OCI-LY1 (cell line): ENCODE measurements around the gene PTGDR2.

Source experiments
- H2AFZ ChIP-seq: fragments of 200-600 bp; sonication (generic), shearing (Covaris generic); 2 replicates; pipeline ENCODE4 v1.6.0; 2014; ENCODE audit warnings: antibody characterized with exemption, mild to moderate bottlenecking, low read length
- H3F3A ChIP-seq: fragments of 200-600 bp; sonication (generic), shearing (Covaris generic); 2 replicates; pipeline ENCODE4 v1.6.0; 2014; ENCODE audit warnings: mild to moderate bottlenecking, antibody characterized with exemption, low read length, moderate library complexity; ENCODE audit not compliant: insufficient read depth
- H3K27ac ChIP-seq: fragments of 200-600 bp; sonication (generic); 2 replicates; pipeline ENCODE4 v1.5.1; 2014; ENCODE audit warnings: low read length, mixed run types, mild to moderate bottlenecking, low read depth; ENCODE audit not compliant: poor library complexity, severe bottlenecking
- H3K27me3 ChIP-seq: fragments of 200-600 bp; sonication (generic); 2 replicates; pipeline ENCODE4 v1.6.0; 2014; ENCODE audit warnings: antibody characterized with exemption, mild to moderate bottlenecking, low read length, moderate library complexity; ENCODE audit not compliant: insufficient read depth
- H3K36me3 ChIP-seq: fragments of 200-600 bp; sonication (generic); 2 replicates; pipeline ENCODE4 v1.6.1; 2014; ENCODE audit warnings: mild to moderate bottlenecking, antibody characterized with exemption, low read length, moderate library complexity, mixed read lengths; ENCODE audit not compliant: insufficient read depth
- H3K4me1 ChIP-seq: fragments of 200-600 bp; sonication (generic); 2 replicates; pipeline ENCODE4 v1.5.1; 2014; ENCODE audit warnings: mild to moderate bottlenecking, low read length, moderate library complexity; ENCODE audit not compliant: insufficient read depth, severe bottlenecking
- H3K4me2 ChIP-seq: fragments of 200-600 bp; sonication (generic), shearing (Covaris generic); 2 replicates; pipeline ENCODE4 v1.6.1; 2014; ENCODE audit warnings: low read length
- H3K4me3 ChIP-seq: fragments of 200-600 bp; sonication (generic); 2 replicates; pipeline ENCODE4 v1.5.1; 2014; ENCODE audit warnings: low read length, low read depth, mild to moderate bottlenecking, mixed read lengths; ENCODE audit not compliant: poor library complexity, severe bottlenecking
- H3K79me2 ChIP-seq: fragments of 200-600 bp; shearing (Covaris generic); 2 replicates; pipeline ENCODE4 v1.6.1; 2016; ENCODE audit warnings: mixed run types, low read length, mixed read lengths; ENCODE audit not compliant: insufficient read depth
- H3K9ac ChIP-seq: fragments of 200-600 bp; sonication (generic), shearing (Covaris generic); 2 replicates; pipeline ENCODE4 v1.6.1; 2014; ENCODE audit warnings: mild to moderate bottlenecking, low read length, mixed read lengths
- H3K9me2 ChIP-seq: fragments of 200-600 bp; sonication (generic), shearing (Covaris generic); 2 replicates; pipeline ENCODE4 v1.6.1; 2014; ENCODE audit warnings: low read depth, mild to moderate bottlenecking, low read length, mixed read lengths
- H3K9me3 ChIP-seq: fragments of 200-600 bp; shearing (Covaris generic); 2 replicates; pipeline ENCODE4 v1.6.1; 2014; ENCODE audit warnings: low read length, mixed read lengths
- H4K20me1 ChIP-seq: fragments of 200-600 bp; sonication (generic), shearing (Covaris generic); 2 replicates; pipeline ENCODE4 v1.6.0; 2016; ENCODE audit warnings: mild to moderate bottlenecking, low read length; ENCODE audit not compliant: insufficient read depth
- CTCF ChIP-seq: fragments of 200-600 bp; sonication (generic), shearing (Covaris generic); IDR thresholded peaks from 2 replicates; pipeline ENCODE4 v1.5.1; 2017; ENCODE audit warnings: mild to moderate bottlenecking, antibody characterized with exemption, low read length, moderate library complexity, mixed read lengths
- EZH2 ChIP-seq: fragments of 200-600 bp; sonication (generic), shearing (Covaris generic); IDR thresholded peaks from 2 replicates; pipeline ENCODE4 v1.8.0; 2017; ENCODE audit warnings: borderline replicate concordance, mixed run types, mild to moderate bottlenecking, antibody characterized with exemption, low read length, moderate library complexity, mixed read lengths

The PTGDR2 gene

GRCh38 chr11:60852982-60853950, 2.5 kb downstream of the PTGDR2 start:
- no peak overlapping the region for H3K9ac ChIP-seq

GRCh38 chr11:60852117-60852981, 3.4 kb downstream of the PTGDR2 start:
- Histone ChIP-seq H3K4me2 (no peak overlapping the region), H3K36me3 (peaks cover 47% of the 10 kb centered on the region), H3F3A (no peaks in the 10 kb centered on the region), H3K27ac (no peak overlapping the region), H4K20me1 (no peaks in the 10 kb centered on the region), H3K9ac (no peak overlapping the region), H3K4me3 (no peak overlapping the region), H3K4me1 (no peaks in the 10 kb centered on the region), H3K79me2 (no peaks in the 10 kb centered on the region), H3K9me3 (no peaks in the 10 kb centered on the region), H2AFZ (no peak overlapping the region), H3K9me2 (no peaks in the 10 kb centered on the region), H3K27me3 (no peaks in the 10 kb centered on the region)
- TF ChIP-seq CTCF, result no peak
- TF ChIP-seq EZH2, result no peak

More at GRCh38 chr11:60852982-60853950, 2.5 kb downstream of the PTGDR2 start:
- Histone ChIP-seq H3K79me2 (no peaks in the 10 kb centered on the region), H2AFZ (no peak overlapping the region), H3K36me3 (peaks cover 38% of the 10 kb centered on the region), H3K4me1 (no peaks in the 10 kb centered on the region), H3K27me3 (no peaks in the 10 kb centered on the region), H4K20me1 (no peaks in the 10 kb centered on the region), H3K9me2 (no peaks in the 10 kb centered on the region), H3F3A (no peaks in the 10 kb centered on the region), H3K4me3 (no peak overlapping the region), H3K4me2 (no peak overlapping the region), H3K27ac (no peak overlapping the region), H3K9me3 (no peaks in the 10 kb centered on the region)
- TF ChIP-seq EZH2, result no peak
- TF ChIP-seq CTCF, result no peak

GRCh38 chr11:60851327-60852104, 4.2 kb downstream of the PTGDR2 start:
- no peak overlapping the region for H3K4me2 ChIP-seq
- H3K36me3 ChIP-seq, result peaks cover 50% of the 10 kb centered on the region

More at GRCh38 chr11:60851327-60852104, 4.2 kb downstream of the PTGDR2 start:
- H4K20me1 ChIP-seq, result no peaks in the 10 kb centered on the region
- no peak overlapping the region for H2AFZ ChIP-seq
- no peak overlapping the region for H3K9ac ChIP-seq
- no peak overlapping the region for H3K4me3 ChIP-seq
- no peak overlapping the region for H3K27ac ChIP-seq
- no peaks in the 10 kb centered on the region for H3K4me1 ChIP-seq
- TF ChIP-seq EZH2, result no peak
- TF ChIP-seq CTCF, result no peak
- H3K27me3 ChIP-seq, result no peaks in the 10 kb centered on the region
- H3F3A ChIP-seq, result no peaks in the 10 kb centered on the region
- no peaks in the 10 kb centered on the region for H3K79me2 ChIP-seq
- H3K9me3 ChIP-seq, result no peaks in the 10 kb centered on the region
- H3K9me2 ChIP-seq, result no peaks in the 10 kb centered on the region
